NCI-H2107 treated with DMSO at 0.1 percent for 48 hours (cell line): ENCODE results near the gene WWP2.

ENCODE experiments used
- DNase-seq: peaks from one replicate; lab custom pipeline; 2025; ENCODE audit not compliant: unreplicated experiment; lab: John Stamatoyannopoulos, UW

WWP2 gene

GRCh38 chr16:69855592-69855991 is 93.5 kb downstream of the WWP2 start:
- no peak for DNase-seq

GRCh38 chr16:69858191-69859104 is 96.3 kb downstream of the WWP2 start:
- no peak for DNase-seq

DNA sequence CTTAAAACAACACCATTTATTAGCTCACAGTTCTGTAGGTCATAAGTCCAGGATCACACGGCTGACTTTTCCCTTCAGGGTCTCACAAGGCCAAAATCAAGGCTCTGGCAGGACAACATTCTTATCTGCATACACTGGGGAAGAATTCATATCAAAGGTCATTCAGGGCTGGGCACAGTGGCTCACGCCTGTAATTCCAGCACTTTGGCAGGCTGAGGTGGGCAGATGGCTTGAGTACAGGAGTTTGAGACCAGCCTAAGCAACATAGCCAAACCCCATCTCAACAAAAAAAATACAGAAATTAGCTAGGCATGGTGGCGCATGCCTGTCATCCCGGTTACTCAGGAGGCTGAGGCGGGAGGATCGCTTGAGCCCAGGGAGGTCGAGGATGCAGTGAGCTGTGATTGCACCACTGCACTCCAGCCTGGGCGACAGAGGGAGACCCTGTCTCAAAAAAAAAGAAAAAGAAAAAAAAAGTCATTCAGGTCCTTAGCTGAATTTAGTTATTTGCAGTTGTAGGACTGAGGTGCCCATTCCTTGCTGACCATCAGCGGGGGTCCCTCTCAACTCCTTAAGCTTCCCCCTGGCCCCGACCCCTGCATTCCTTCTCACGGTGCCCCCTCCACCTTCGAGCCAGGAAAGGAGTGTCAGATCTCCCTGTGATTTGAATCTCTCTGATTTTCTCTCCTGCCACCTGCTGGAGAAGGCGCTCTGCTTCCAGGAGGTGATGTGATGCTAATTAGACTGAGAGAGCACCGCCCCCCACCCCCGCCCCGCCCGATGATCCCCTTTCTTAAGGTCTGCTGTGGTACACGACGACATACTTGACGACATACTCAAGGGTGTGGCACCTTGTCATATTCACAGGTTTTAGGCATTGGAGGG is 97.2 kb downstream of the WWP2 start:
- DNase-seq = no peak

DNA sequence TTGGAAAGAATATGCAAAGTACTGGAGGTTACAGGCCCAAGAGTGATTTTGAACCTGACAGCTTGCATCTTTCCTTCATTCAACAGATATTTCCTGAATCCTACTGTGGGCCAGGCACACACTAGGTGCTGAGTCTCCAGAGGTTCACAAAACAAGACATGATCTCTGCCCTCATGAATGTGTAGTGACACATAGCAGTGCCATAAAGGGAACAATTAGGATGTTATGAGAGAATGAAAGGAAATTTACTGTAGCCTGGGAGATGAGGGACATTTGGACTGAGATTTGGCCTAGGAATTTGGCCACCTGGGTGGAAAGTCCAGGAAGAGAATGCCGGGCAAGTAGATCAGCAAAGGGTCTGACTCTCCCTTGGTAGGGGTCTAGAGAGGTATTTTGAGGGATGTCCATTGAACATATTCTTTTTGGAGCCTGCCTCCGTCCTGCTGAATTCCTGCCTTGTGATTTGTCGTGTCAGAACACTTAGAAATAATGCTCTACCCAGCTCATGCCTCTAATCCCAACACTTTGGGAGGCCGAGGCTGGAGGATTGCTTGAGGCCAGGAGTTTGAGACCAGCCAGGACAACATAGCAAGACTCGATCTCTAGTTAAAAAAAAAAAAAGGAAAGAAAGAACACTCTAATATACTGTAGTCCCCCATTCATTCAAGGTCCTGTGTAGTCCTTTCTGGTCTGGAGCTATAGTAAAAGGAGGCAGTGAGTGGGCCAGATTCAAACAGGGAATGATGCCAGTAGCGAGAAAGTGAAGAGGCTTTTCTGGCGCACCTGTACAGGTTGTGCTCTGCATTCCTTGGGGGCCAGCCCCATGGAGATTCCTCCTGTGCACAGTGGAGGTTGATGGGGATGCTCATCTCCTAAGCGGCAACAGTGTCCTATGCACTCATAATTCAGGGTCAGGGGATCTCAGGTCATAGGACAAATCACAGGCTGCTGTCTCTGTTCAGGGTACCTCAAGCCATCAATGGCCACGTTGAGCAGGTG is 98.4 kb downstream of the WWP2 start:
- DNase-seq = no peak

- DNase-seq = no peak
Measured at GRCh38 chr16:69861292-69862030, 99.3 kb downstream of the WWP2 start.

DNA sequence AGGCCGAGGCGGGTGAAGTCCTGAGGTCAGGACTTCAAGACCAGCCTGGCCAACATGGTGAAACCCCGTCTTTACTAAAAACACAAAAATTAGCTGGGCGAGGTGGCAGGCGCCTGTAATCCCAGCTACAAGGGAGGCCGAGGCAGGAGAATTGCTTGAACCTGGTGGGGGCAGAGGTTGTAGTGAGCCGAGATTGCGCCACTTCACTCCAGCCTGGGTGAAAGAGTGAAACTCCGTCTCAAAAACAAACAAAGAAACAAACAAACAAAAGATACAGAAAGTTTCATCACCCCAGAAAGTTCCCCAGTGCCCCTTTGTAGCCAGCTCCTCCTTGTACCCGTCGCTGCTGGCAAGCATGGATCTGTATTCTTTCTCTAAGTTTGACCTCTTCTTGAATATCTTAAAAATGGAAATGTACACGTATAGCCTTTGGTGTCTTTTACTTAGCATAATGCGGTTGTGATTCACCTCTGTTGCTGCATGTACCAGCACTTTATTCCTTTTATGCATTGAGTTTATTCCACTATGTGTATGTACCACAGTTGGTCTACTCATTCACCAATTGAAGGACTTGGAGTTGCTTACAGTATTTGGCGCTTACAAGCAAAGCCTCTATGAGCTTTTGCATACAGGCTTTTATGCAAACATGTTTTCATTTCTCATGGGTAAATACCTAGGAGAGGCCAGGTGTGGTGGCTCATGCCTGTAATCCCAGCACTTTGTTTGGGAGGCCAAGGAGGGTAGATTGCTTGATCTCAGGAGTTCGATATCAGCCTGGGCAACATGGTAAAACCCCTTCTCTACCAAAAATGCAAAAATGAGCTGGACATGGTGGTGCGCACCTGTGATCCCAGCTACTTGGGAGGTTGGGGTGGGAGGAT is 101.5 kb downstream of the WWP2 start:
- no peak for DNase-seq

GRCh38 chr16:69865701-69866100 is 103.6 kb downstream of the WWP2 start:
- DNase-seq = no peak

GRCh38 chr16:69867784-69868560 is 105.8 kb downstream of the WWP2 start:
- DNase-seq = no peak

DNA sequence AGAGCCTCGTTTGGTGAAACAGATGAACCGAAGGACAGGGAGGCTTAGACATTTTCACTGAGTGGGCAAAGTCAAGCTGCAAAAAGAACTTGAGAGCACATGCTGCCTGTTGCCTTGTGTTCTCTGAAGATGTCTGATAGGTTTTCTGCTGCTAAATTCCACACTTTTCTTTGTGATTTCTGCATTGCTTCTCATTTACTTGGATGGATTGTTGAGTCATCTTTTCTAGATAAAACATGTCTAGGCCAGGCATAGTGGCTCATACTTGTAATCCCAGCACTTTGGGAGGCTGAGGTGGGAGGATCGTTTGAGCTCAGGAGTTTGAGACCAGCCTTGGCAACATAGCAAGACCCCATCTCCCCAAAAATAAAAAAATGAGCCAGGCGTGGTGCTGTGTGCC is 108.6 kb downstream of the WWP2 start:
- DNase-seq = no peak

DNA sequence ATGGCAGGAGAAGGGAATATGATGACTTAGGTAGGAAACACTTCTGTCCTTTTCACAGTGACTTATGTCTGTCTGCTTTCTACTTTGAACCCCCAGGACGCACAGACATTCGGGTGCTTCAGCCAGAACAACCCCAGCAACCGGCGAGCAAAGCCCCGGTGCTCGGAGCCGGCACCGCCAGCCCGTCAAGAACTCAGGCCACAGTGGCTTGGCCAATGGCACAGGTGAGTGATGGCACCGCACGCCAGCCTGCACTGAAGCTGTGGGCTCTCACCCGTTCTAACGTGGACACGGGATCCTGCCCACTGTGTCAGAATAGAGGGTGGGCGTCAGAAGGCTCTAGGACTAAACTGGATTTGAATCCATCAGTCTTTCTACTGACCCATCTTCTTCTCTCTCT is 109.6 kb downstream of the WWP2 start:
- DNase-seq = no peak

DNA sequence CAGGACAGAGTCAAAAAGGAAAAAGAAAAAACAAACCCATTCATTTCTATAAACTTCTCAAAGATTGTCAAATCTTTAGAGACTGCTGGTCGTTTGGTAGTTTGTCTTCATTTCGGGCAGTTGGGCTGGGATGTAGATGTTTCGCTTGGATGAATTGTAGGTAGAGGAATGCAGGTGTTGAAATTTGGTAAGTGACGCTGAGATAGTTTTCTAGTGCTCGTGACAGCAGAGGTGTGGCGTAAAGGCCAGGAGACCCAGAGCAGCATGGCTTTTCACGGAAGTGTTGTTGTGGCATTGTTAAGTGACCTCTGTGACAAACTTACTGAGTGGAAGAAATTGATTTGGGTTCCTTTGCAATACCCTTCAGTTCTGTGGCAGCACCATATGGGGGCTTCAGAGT is 110.8 kb downstream of the WWP2 start:
- no peak for DNase-seq

- no peak for DNase-seq
Measured at GRCh38 chr16:69873783-69874182, 111.7 kb downstream of the WWP2 start.

- DNase-seq = no peak
Measured at GRCh38 chr16:69874271-69874670, 112.1 kb downstream of the WWP2 start.

DNA sequence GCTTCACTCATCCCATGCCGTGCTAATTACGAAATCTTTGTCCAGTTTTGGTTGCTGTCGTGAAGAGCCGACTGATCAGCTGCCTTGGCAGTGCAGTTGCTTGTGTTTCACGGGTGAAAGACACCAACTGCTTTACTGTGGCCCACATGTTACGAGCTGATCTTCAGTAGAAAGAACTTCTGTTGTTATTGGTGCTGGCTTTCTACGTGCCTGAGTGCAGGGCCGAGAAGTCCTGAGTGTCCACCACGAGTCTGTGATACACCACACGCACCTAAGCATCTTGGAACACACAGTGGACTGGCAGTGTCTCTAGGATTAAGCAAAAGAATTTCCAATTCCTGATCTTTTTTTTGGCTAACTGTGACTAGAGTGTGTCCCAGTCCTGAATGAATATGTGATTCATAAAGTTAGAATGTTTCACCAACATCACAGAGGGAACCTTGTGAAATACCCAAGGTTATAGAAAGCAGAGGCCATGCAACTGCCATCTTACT is 118.6 kb downstream of the WWP2 start:
- no peak for DNase-seq

DNA sequence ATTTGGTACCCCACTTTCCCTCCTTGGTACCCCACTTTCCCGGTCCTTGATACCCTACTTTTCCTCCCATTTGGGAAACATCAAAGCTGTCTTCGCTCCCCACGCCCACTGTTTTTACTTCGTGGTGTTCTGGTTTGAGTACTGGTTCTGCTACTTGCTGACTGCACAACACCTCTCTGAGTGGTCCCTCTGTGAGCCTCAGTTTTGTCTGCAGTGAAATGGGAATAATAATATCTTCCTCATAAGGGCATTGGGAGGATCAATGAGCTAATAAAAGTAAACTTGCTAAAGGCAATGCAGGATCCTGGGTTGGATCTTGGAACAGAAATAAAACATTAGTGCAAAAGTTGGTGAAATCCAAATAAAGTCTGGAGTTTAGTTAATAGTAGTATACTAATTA is 119.0 kb downstream of the WWP2 start:
- no peak for DNase-seq

GRCh38 chr16:69883744-69884143 is 121.6 kb downstream of the WWP2 start:
- DNase-seq = no peak

DNA sequence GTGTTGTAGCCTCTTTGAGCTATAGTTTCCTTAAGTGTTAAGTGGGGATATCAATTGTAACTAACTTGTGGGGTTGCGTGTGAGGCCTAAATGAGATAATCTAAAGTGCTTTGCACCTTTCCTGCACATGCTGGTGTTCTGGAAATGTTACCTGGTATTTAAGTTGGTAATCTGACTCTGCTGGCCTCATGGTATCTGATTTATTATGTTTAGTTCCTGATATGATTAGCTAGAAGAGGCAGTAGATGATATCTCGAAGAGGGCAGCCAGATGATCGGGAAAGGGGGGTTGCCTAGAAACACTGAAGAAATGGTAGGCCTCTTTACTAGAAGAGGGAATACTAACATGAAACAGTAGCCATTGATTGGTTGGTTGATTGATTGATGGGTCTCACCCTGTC is 123.6 kb downstream of the WWP2 start:
- no peak for DNase-seq

GRCh38 chr16:69886726-69887125 is 124.6 kb downstream of the WWP2 start:
- DNase-seq = no peak
